Stimulated activated CD4-positive, alpha-beta T cell treated with anti-CD3 and anti-CD28 coated beads, Interleukin-15, amount 100 ng/mL, for 1 hour (primary cell): ENCODE data around the gene DSE.
A peak's percentile ranks its signal among the peaks of the same experiment; 100 is the strongest.

ENCODE experiments used
- DNase-seq, 2 donors: peaks; one replicate each; pipeline ENCODE4 v3.0.0-alpha.2; 2020; ENCODE audit warnings: low read depth in 1 of 2, low spot score in 1 of 2

DSE gene

DNA sequence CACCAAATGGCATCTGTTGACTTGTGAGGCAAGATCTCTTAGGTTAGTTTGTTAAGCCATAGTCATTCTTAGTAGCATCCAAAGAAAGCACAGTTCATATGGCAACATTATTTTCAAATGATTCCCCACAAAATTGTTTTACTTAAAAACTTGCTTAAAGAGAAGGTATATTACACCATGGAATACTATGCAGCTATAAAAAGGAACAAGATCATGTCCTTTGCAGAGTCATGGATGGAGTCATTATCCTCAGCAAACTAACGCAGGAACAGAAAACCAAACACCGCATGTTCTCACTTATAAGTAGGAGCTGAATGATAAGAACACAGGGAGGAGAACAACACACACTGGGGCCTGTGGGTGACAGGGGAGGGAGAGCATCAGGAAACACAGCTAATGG lies 10.9 kb upstream of the DSE start:
- no peak for DNase-seq

GRCh38 chr6:116362276-116362675 lies 8.5 kb upstream of the DSE start:
- DNase-seq: no peak

DNA sequence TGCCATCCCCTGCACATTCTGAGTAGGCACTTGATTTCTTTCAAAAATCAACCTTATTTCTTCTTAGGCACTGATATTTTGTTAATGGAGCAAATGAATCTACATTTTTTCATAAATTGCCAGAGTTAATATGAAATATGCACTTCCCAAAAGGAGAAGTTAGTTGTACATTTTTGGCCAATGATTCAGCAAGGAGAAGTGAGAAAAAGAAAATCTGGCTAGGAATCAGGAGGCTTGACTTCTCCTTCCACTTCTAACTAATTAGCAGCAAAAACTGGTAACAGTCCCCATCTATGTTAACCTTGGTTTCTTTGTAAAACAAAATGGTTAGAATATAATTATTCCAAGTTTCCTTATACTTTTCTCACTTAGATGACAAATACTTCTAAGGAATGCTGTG lies 7.0 kb upstream of the DSE start:
- no peak for DNase-seq

DNA sequence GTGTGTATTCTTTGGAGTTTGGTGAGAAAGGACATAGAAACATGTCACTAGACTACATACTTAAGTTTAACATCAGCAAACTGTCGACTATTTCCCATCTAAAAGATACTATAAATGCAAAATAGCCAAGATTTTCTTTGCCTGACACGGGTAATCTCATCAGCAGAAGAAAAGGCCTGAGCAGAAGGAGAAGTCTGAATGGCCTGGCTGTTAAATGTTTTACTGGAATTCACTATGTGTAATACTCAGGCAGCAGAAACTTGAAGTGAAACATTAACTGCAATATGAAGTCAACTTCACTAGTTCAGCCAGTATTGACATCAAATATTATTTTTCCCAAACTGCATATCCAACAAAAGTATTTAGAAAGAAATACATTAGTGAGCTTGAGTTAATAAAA lies 6.4 kb upstream of the DSE start:
- DNase-seq: no peak

GRCh38 chr6:116365743-116366142 lies 5.0 kb upstream of the DSE start:
- DNase-seq: no peak

- no peak for DNase-seq
Measured at GRCh38 chr6:116366740-116367275, 3.9 kb upstream of the DSE start.

DNA sequence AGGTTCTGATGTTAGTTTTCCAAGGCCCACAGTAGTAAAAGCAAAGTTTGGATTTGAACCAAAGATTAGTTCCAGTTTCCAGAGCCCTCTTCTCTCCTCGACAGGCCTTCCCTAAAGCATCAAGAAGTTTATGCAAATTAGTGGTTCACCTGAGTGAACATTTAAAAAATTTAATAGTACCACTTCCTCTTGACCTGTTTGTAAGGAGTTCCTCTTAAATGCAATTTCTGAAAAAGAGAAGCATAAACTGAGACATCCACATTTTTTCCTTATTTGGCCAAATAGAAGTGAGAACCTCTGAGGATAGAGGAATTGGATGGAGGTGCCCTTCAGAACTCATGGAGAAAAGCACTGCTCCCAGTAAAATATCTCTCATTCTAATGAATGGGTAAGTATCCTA lies 1.2 kb upstream of the DSE start:
- DNase-seq: no peak

DNA sequence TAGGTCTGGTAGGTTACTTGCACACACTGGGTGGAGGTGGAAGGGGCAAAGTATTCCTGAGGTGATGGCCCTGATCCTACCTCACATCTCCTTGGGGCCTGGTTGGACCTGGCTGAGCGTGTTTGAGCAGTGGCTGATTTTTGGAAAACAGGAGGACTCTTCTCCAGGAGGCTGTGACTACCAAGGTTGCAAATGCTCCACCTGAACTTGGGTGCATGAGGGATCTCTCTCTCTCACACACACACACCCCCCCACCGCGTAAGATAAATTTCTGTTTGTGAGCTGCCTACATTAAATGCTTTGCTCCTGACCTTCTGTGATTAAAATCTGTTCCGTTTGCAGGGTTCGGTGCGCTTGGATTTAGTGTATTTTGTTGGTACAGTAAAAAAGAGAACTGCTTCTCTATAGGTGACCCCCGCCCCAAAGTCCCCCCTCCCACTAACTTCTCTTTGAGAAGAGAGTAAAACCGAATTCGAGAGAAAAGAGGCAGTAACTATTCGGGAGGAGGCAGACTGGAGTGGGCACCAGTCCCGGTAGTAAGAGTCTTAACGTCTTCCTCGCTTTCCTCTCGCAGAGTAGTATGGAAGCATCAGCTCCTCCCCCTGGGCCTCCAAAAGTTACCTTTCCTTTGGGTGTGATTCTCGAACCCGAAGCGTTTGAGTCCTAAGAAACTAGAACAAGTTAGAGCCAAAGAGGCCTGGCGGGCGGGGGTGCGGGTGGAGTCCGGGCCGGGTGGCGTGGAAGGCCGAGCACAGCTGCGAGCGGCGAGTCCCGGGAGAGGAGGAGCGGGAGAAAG lies 585 bp upstream of the DSE start:
- no peak for DNase-seq

- peak in 1 of 2 donors; percentile 14 for DNase-seq
Measured at GRCh38 chr6:116371120-116371917, 572 bp downstream of the DSE start.

GRCh38 chr6:116371918-116372209 lies 1.1 kb downstream of the DSE start:
- no peak for DNase-seq

GRCh38 chr6:116373300-116373699 lies 2.6 kb downstream of the DSE start:
- DNase-seq: no peak

DNA sequence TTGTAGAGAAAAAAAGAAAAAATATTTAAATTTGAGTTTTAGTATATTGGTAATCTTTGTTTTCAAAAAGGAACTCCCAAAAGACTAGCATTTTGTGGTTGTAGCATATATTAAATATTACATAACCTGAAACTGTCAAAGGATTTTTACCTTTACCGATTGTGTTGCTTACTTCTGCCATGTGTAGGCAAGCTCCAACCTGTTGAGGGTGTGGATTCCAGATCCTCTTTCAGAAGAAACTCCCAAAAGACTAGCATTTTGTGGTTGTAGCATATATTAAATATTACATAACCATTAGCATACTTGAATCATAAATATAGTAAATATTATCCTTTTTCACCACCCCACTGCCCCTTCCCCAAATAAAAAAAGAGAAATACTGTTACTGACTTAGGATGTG lies 3.2 kb downstream of the DSE start:
- no peak for DNase-seq

DNA sequence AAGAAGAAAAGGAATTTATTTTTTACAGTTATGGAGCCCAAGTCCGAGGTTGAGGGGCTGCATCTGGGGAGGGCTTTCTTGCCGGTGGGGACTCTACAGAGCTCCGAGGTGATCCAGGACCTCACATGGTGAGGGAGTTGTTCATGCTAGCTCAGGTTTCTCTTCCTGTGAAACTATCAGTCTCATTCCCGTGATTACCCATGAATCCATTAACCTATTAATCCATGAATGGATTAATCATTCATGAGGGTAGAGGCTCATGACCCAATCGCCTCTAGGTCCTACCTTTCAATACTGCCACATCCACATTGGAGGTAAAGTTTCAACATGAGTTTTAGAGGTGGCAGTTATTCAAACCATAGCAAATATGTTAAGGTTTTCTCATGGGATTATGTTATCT lies 3.8 kb downstream of the DSE start:
- DNase-seq: no peak

GRCh38 chr6:116375262-116375661 lies 4.5 kb downstream of the DSE start:
- DNase-seq: no peak

DNA sequence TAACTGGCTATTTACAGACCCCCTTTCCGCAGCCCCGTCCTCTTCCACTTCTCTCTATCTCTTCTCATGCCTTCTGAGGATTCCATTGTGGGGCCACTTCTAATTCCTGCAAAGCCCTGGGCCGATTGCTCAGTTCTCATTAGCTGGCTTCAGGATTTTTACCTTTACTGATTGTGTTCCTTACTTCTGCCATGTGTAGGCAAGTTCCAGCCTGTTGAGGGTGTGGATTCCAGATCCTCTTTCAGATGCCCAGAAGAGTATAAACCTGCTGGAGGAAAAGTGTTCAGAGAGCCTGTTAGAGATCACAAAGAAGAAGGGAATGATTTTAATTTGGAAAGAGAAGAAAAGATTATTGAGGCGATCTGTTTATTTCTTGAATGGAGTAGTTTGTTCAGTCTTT lies 5.4 kb downstream of the DSE start:
- DNase-seq: no peak

DNA sequence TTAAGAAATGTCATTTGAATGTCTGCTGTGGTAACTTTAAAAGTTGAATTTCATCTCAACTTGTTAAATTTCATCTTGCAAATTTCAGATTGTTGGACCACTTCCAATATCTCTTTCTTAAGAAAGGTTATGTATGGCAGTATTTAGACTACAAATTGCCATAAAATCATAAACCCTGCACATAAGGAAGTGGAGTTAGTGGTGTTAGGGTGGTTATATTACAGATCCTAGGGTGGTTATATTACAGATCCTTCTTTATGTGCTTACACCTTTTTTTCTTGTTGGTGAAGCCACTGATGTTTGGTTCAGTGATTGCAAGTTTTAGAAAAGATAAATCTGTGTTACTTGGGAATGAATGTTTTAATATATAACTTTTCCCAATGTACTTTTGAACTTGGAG lies 9.0 kb downstream of the DSE start:
- no peak for DNase-seq

- no peak for DNase-seq
Measured at GRCh38 chr6:116380346-116380745, 9.6 kb downstream of the DSE start.

- no peak for DNase-seq
Measured at GRCh38 chr6:116381000-116381399, 10.3 kb downstream of the DSE start.

DNA sequence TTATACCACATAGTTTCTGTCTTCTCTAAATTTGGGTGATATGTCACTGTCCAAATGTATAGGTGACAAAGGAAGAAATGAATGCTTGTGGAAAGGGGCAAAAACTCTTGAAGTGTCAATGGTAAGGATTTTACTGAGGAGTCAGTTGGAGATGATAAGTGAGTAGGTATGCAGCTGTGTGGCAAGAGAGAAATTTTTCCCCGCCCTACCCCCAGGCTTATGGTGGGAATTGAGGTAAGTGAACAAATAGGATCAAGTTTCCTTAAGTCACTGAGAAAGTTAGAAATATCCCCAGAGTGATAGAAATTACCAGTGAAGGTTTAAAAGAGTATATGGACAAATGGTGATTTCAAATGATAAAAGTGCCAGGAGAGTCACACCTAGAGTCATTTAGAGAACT lies 11.8 kb downstream of the DSE start:
- DNase-seq: no peak

DNA sequence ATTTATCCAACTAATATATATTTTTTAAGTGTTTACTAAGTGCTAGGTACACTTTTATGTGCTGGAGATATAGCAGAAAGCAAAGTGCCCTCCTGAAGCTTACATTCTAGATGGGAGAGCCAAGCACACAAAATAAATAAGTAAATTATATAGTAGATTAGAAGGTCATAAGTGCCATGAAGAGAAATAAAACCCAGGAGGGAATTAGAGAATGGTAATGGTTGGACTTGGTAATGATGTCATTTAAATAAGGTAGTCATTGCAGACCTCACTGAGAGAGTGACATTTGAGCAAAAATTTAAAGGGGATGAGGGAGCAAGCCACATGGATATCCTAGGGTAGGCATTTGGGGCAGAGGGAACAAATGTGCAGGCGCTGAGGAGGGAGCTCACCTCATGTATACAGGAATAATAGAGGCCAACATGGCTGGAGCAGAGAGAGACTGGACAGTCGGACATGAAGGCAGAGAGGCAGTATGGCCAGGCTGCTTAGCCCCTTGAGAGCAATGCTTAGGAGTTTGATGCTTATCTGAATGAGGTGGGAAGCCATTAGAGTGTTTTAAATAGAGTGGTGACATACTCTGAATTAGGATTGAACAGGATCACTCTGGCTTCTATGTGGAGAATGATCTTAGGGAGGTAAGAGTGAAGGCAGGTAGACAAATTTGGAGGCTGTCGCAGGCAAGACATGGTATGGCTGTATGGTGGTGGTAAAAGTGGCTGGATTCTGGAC lies 14.1 kb downstream of the DSE start:
- DNase-seq: no peak

GRCh38 chr6:116385459-116385802 lies 14.7 kb downstream of the DSE start:
- DNase-seq: no peak

DNA sequence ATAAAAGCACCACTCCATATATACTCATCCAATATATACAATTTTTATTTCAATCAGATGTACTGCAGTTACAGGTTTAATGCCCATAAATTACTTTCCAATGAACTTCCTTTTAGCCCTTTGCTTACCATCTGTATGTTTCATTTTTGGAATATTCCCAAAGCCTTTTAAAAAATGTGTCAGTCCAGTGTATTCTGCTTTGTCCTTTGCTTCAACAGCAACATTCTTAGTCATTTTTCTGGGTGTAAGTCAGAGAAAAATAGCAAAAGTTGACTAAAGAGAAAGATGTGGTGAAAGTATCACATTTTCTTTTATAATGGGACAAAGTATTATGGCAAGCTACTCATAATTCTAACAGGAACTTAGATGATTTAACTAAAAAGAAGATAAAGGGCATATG lies 15.2 kb downstream of the DSE start:
- no peak for DNase-seq
